Sigmoid colon (tissue), 4 donors: ENCODE measurements around the gene RRAGA.
"Not testable (repeated sequence)": the region's sequence is repeated elsewhere in the genome, so short reads cannot be mapped to it uniquely, and the experiment has no call there.

Experiments
- CTCF ChIP-seq, 4 experiments: fragments of 450-650 bp in 3 of 4; fragments of 200-600 bp in 1 of 4; IDR thresholded peaks; one replicate each; pipeline ENCODE4 v1.5.1; 2016 to 2019; ENCODE audit warnings: antibody characterized with exemption in 4 of 4, mild to moderate bottlenecking in 3 of 4, moderate library complexity in 2 of 4
- POLR2AphosphoS5 ChIP-seq, 4 donors: sonication (generic); formaldehyde crosslinking; IDR thresholded peaks; one replicate each; pipeline ENCODE4 v1.6.1; 2017; ENCODE audit warnings: antibody characterized with exemption in 4 of 4

- TF ChIP-seq CTCF, POLR2AphosphoS5 (IDR thresholded peaks at IDR 0.05): not testable (repeated sequence)
These were observed 48.2 kb downstream of the RRAGA start for GRCh38 chr9:19097431-19097830.
